Kidney (tissue), 14 donors: ENCODE data around the gene TRAPPC12. TPM values are rescaled to one million over a fixed set of nuclear protein-coding genes. Genes with fewer than 3 reads are reported as not detected.

ENCODE experiments used
- DNase-seq, 5 donors: peaks; one replicate each; pipeline ENCODE4 v3.0.0-alpha.2; 2013 to 2020
- FAIRE-seq: peaks from 2 replicates; lab custom pipeline; 2012; peaks lifted over from hg19 to GRCh38; lab: Jason Lieb, UNC
- H3K27ac ChIP-seq, 2 donors: one replicate each; pipeline ENCODE4 v1.7.0; 2013; ENCODE audit warnings: low read depth in 2 of 2, low read length in 2 of 2, inconsistent platforms in 1 of 2
- H3K27me3 ChIP-seq: one replicate; pipeline ENCODE4 v1.7.1; 2013; ENCODE audit warnings: low read length, inconsistent platforms; ENCODE audit not compliant: control insufficient read depth, insufficient read depth
- H3K36me3 ChIP-seq, 3 donors: one replicate each; pipeline versions ENCODE4 v1.7.0 to v1.7.1; 2013; ENCODE audit warnings: low read length in 3 of 3, control low read depth in 1 of 3, inconsistent platforms in 1 of 3; ENCODE audit not compliant: insufficient read depth in 3 of 3, control insufficient read depth in 2 of 3
- H3K4me1 ChIP-seq, 3 donors: one replicate each; pipeline versions ENCODE4 v1.7.0 to v1.7.1; 2013; ENCODE audit warnings: low read length in 3 of 3, inconsistent platforms in 1 of 3, low read depth in 1 of 3; ENCODE audit not compliant: control insufficient read depth in 2 of 3, insufficient read depth in 2 of 3
- H3K4me3 ChIP-seq, 3 donors: one replicate each; pipeline versions ENCODE4 v1.7.0 to v1.8.1; 2013; ENCODE audit warnings: low read length in 3 of 3, control low read depth in 1 of 3, inconsistent platforms in 1 of 3
- H3K9ac ChIP-seq, 3 donors: one replicate each; pipeline versions ENCODE4 v1.7.0 to v1.7.1; 2013; ENCODE audit warnings: low read length in 3 of 3, control low read depth in 1 of 3, inconsistent platforms in 1 of 3
- H3K9me3 ChIP-seq, 3 donors: one replicate each; pipeline versions ENCODE4 v1.7.0 to v1.7.1; 2013; ENCODE audit warnings: low read length in 3 of 3, control low read depth in 1 of 3, inconsistent platforms in 1 of 3; ENCODE audit not compliant: control insufficient read depth in 2 of 3, insufficient read depth in 1 of 3
- intact Hi-C: fragments of 100-400 bp; cut with DNase I; formaldehyde crosslinking; loops from one replicate; pipeline ENCODE4 v1.11.1; 2022
- polyA plus RNA-seq: library from polyadenylated mRNA; stranded (reverse); fragments of 350-450 nt; fragmentation: Illumina TruSeq; extraction: RNeasy Lipid Tissue Mini Kit (QIAGEN cat#74804); gene quantifications from one replicate; pipeline ENCODE4 v1.2.3, GENCODE V29; 2014; ENCODE audit warnings: low read depth, low replicate concordance; ENCODE audit not compliant: insufficient read depth
- total RNA-seq: library from RNA; stranded (reverse); fragmentation: NEBNext Ultra II Directional; extraction: Animal tissue kit (Norgen Biotek cat#: 25700); gene quantifications from one replicate; pipeline ENCODE4 v1.2.1, GENCODE V29; 2021
- TF ChIP-seq, protein P1 (sequence below): IDR thresholded peaks from 3 replicates; pipeline ENCODE4 v1.5.1; 2012; ENCODE audit warnings: mild to moderate bottlenecking, moderate library complexity, borderline replicate concordance; ENCODE audit not compliant: insufficient read depth; ENCODE audit errors: extremely low read depth
- donor health status: control.
- donor health status: control.
- donor health status: control.
- donor health status: control.
- donor health status: control.
- donor health status: DM: yes; HTN: yes; CAD: no.
- donor health status: Normal renal cell carcinoma (clear cell type).

Gene TRAPPC12
- total and polyA plus RNA-seq, 2 donors from 2014 or later: 81.6 to 104 TPM

GRCh38 chr2:3343012-3343411, 36.5 kb upstream of the TRAPPC12 start:
- Histone ChIP-seq H3K4me1 (peaks cover 0 to 6% (median 0%) of the 10 kb centered on the region in 3 donors), H3K27ac (peak overlapping the region in 1 of 2 donors; percentile 41), H3K36me3 (no peaks in the 10 kb centered on the region), H3K9ac (no peak overlapping the region), H3K9me3 (no peaks in the 10 kb centered on the region), H3K4me3 (no peak overlapping the region), H3K27me3 (no peaks in the 10 kb centered on the region)
- no peak for DNase-seq
- intact Hi-C loops: no loop called here
- FAIRE-seq: no peak
- TF ChIP-seq, protein P1, sequence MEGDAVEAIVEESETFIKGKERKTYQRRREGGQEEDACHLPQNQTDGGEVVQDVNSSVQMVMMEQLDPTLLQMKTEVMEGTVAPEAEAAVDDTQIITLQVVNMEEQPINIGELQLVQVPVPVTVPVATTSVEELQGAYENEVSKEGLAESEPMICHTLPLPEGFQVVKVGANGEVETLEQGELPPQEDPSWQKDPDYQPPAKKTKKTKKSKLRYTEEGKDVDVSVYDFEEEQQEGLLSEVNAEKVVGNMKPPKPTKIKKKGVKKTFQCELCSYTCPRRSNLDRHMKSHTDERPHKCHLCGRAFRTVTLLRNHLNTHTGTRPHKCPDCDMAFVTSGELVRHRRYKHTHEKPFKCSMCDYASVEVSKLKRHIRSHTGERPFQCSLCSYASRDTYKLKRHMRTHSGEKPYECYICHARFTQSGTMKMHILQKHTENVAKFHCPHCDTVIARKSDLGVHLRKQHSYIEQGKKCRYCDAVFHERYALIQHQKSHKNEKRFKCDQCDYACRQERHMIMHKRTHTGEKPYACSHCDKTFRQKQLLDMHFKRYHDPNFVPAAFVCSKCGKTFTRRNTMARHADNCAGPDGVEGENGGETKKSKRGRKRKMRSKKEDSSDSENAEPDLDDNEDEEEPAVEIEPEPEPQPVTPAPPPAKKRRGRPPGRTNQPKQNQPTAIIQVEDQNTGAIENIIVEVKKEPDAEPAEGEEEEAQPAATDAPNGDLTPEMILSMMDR: no peak

GRCh38 chr2:3344897-3345296, 34.6 kb upstream of the TRAPPC12 start:
- H3K9ac ChIP-seq: no peak overlapping the region
- H3K27ac ChIP-seq: no peak overlapping the region
- no peaks in the 10 kb centered on the region for H3K36me3 ChIP-seq
- H3K4me3 ChIP-seq: no peak overlapping the region
- peaks cover 0 to 18% (median 6%) of the 10 kb centered on the region in 3 donors for H3K4me1 ChIP-seq
- TF ChIP-seq, protein P1: no peak
- no peak for FAIRE-seq
- no peaks in the 10 kb centered on the region for H3K27me3 ChIP-seq
- peak in 2 of 5 donors; percentile 25 to 42 for DNase-seq
- intact Hi-C loops: no loop called here
- no peaks in the 10 kb centered on the region for H3K9me3 ChIP-seq

DNA sequence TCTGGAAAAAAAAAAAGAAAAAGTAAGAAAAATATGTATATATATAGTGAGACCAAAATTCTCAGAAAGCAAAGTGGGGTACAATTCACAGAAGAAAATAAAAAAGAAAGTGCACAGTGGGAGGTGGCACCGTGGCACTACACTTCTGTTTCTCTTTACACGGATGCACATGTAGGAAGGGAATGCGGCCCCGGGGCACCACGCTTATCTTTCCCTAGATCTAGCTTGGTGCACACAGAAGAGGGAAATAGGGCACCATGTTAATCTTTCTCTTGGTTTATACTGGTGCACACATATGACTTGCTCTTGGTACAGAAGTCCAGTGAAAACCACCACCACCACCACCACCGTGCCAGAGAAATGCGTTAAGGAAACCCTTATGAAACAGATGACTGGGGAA, 33.9 kb upstream of the TRAPPC12 start:
- Histone ChIP-seq H3K27ac (no peak overlapping the region), H3K9ac (no peak overlapping the region), H3K27me3 (no peaks in the 10 kb centered on the region), H3K9me3 (no peaks in the 10 kb centered on the region), H3K4me1 (peaks cover 0 to 18% (median 6%) of the 10 kb centered on the region in 3 donors), H3K36me3 (no peaks in the 10 kb centered on the region), H3K4me3 (no peak overlapping the region)
- TF ChIP-seq, protein P1: no peak
- FAIRE-seq (no peak), DNase-seq (no peak)
- intact Hi-C loops: no loop called here

DNA sequence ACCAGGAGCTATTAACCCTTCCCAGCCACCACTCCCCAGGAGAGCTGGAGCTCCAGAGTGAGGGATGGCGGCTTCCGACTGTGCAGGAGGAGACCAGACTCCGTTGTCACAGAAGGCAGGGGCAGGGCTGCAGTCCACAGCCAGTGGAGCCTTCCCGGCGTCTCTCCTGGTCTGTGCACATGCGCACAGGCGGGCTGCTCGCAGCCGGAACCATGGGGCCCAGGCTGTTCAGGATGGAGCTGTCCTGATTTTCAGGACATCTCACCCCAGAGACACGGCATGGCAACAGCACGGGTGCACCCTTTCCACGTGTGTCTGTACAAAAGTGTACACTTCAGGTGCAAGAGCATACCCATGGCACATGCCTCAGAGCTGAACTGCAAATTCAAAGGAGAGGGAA, 30.7 kb upstream of the TRAPPC12 start:
- H3K9ac ChIP-seq: peak overlapping the region in 1 of 3 donors; percentile 78
- TF ChIP-seq, protein P1: no peak
- H3K27ac ChIP-seq: peak overlapping the region; percentile 66 to 88
- intact Hi-C loops: no loop called here
- DNase-seq (peak in 2 of 5 donors; percentile 23 to 84), FAIRE-seq (no peak)
- peaks cover 0 to 18% (median 6%) of the 10 kb centered on the region in 3 donors for H3K4me1 ChIP-seq
- H3K27me3 ChIP-seq: no peaks in the 10 kb centered on the region
- H3K9me3 ChIP-seq: no peaks in the 10 kb centered on the region
- H3K36me3 ChIP-seq: peaks cover 0 to 2% (median 0%) of the 10 kb centered on the region in 3 donors
- peak overlapping the region in 2 of 3 donors; percentile 39 to 48 for H3K4me3 ChIP-seq
